ENCODE results near the gene ROR1.

DNA sequence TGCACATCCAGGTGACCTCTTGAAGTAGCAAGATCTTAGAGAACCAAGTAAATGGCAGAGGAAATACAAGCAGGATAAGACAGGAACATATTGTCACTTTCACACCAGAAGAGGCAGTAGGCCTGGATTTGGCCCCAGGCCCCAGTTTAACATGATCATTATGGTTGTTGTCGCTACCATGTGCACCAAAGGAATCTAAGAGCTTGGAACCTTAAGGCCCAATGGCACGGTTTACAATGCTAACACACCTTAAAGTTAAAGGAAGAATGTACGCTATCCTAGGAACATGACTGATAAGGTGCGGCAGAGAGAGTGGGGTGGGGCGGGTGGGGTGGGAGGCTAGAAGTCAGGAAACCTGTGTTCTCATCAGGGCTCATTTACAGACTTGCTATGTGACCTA lies 147.5 kb downstream of the ROR1 start:
- TF ChIP-seq CTCF (IDR thresholded peaks at IDR 0.05) (no peak), POLR2A (IDR thresholded peaks at IDR 0.05) (no peak)

Measured in right lobe of liver (tissue), 4 donors.